Measurements from ENCODE around the gene USP17L22.
"Not testable (repeated sequence)": the region's sequence is repeated elsewhere in the genome, so short reads cannot be mapped to it uniquely, and the experiment has no call there.

Gene USP17L22, protein sequence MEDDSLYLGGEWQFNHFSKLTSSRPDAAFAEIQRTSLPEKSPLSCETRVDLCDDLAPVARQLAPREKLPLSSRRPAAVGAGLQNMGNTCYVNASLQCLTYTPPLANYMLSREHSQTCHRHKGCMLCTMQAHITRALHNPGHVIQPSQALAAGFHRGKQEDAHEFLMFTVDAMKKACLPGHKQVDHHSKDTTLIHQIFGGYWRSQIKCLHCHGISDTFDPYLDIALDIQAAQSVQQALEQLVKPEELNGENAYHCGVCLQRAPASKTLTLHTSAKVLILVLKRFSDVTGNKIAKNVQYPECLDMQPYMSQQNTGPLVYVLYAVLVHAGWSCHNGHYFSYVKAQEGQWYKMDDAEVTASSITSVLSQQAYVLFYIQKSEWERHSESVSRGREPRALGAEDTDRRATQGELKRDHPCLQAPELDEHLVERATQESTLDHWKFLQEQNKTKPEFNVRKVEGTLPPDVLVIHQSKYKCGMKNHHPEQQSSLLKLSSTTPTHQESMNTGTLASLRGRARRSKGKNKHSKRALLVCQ

GRCh38 chr4:9267319-9267718 lies at the start of gene USP17L22:
USP17L22 (plus strand) TSS chr4:9267619; CDS start chr4:9267619, 0 bp downstream.
- not testable (repeated sequence) for DNase-seq

DNA sequence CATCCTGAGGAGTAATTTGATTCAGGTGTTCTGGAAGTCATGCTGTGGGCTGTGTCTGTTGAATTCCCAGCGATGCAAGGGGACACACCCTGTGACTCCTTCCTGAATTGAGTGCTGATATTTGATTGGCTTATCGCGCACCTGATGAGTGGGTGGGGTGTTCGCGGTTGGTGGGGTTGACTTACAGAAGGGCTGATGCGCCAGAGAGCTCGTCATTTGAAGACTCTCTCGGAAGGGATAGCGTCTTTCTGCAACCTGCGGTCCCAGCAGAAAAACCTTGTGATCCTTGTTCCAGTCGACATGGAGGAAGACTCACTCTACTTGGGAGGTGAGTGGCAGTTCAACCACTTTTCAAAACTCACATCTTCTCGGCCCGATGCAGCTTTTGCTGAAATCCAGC lies 47.6 kb upstream of the USP17L22 start, which contains the start of gene USP17L12:
USP17L12 (plus strand) TSS at position 301 of the 400 bp plus-strand sequence; CDS start at position 301, 0 bp downstream.
- DNase-seq, result not testable (repeated sequence)

GRCh38 chr4:9224596-9224995 lies 42.8 kb upstream of the USP17L22 start, which contains the start of gene USP17L13:
USP17L13 (plus strand) TSS chr4:9224896; CDS start chr4:9224896, 0 bp downstream.
- not testable (repeated sequence) for DNase-seq

- DNase-seq, result not testable (repeated sequence)
These were observed 37.2 kb upstream of the USP17L22 start for GRCh38 chr4:9230249-9230648.

DNA sequence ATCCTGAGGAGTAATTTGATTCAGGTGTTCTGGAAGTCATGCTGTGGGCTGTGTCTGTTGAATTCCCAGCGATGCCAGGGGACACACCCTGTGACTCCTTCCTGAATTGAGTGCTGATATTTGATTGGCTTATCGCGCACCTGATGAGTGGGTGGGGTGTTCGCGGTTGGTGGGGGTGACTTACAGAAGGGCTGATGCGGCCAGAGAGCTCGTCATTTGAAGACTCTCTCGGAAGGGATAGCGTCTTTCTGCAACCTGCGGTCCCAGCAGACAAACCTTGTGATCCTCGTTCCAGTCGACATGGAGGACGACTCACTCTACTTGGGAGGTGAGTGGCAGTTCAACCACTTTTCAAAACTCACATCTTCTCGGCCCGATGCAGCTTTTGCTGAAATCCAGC lies 33.3 kb upstream of the USP17L22 start, which contains the start of gene USP17L15:
USP17L15 (plus strand) TSS at position 301 of the 400 bp plus-strand sequence; CDS start at position 301, 0 bp downstream.
- DNase-seq, result not testable (repeated sequence)

GRCh38 chr4:9238461-9238860 lies 29.0 kb upstream of the USP17L22 start:
- DNase-seq, result not testable (repeated sequence)

GRCh38 chr4:9243579-9243978 lies 23.8 kb upstream of the USP17L22 start, which contains the start of gene USP17L17:
USP17L17 (plus strand) TSS chr4:9243879; CDS start chr4:9243879, 0 bp downstream.
- not testable (repeated sequence) for DNase-seq

- not testable (repeated sequence) for DNase-seq
These were observed 19.3 kb upstream of the USP17L22 start, which contains the start of gene USP17L18 for GRCh38 chr4:9247953-9248680. USP17L18 (plus strand) TSS chr4:9248630; CDS start chr4:9248630, 0 bp downstream.

DNA sequence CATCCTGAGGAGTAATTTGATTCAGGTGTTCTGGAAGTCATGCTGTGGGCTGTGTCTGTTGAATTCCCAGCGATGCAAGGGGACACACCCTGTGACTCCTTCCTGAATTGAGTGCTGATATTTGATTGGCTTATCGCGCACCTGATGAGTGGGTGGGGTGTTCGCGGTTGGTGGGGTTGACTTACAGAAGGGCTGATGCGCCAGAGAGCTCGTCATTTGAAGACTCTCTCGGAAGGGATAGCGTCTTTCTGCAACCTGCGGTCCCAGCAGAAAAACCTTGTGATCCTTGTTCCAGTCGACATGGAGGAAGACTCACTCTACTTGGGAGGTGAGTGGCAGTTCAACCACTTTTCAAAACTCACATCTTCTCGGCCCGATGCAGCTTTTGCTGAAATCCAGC lies 14.3 kb upstream of the USP17L22 start, which contains the start of gene USP17L19:
USP17L19 (plus strand) TSS at position 301 of the 400 bp plus-strand sequence; CDS start at position 301, 0 bp downstream.
- not testable (repeated sequence) for DNase-seq

DNA sequence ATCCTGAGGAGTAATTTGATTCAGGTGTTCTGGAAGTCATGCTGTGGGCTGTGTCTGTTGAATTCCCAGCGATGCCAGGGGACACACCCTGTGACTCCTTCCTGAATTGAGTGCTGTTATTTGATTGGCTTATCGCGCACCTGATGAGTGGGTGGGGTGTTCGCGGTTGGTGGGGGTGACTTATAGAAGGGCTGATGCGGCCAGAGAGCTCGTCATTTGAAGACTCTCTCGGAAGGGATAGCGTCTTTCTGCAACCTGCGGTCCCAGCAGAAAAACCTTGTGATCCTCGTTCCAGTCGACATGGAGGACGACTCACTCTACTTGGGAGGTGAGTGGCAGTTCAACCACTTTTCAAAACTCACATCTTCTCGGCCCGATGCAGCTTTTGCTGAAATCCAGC lies 9.6 kb upstream of the USP17L22 start, which contains the start of gene USP17L20:
USP17L20 (plus strand) TSS at position 301 of the 400 bp plus-strand sequence; CDS start at position 301, 0 bp downstream.
- not testable (repeated sequence) for DNase-seq

DNA sequence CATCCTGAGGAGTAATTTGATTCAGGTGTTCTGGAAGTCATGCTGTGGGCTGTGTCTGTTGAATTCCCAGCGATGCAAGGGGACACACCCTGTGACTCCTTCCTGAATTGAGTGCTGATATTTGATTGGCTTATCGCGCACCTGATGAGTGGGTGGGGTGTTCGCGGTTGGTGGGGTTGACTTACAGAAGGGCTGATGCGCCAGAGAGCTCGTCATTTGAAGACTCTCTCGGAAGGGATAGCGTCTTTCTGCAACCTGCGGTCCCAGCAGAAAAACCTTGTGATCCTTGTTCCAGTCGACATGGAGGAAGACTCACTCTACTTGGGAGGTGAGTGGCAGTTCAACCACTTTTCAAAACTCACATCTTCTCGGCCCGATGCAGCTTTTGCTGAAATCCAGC lies 4.8 kb upstream of the USP17L22 start, which contains the start of gene USP17L21:
USP17L21 (plus strand) TSS at position 301 of the 400 bp plus-strand sequence; CDS start at position 301, 0 bp downstream.
- not testable (repeated sequence) for DNase-seq

DNA sequence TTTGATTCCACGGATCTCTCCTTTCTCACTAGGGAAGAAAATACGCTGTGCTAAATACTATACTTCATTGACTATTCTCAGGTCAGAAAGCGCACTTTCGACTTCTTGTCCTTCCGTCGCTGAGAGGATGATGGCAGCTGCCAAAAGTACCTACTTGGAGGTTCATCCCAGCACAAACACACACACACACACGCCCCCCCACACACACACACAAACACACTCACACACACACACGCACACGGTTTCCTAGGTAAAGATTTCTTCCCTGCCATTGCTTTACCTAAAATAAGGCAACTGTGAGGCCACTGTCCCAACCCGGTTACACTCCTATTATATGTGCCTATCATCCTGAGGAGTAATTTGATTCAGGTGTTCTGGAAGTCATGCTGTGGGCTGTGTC lies 4.3 kb downstream of the USP17L22 start:
- not testable (repeated sequence) for DNase-seq

Data from DMS 273 treated with DMSO at 0.1 percent for 48 hours (cell line).